Left hindlimb (tissue), 1 donor: ENCODE data around the gene GEMIN7.
"Not testable (repeated sequence)": the region's sequence is repeated elsewhere in the genome, so short reads cannot be mapped to it uniquely, and the experiment has no call there.

ENCODE experiments used
- DNase-seq: peaks from one replicate; pipeline ENCODE4 v3.0.0-alpha.2; 2018

GEMIN7 gene

DNA sequence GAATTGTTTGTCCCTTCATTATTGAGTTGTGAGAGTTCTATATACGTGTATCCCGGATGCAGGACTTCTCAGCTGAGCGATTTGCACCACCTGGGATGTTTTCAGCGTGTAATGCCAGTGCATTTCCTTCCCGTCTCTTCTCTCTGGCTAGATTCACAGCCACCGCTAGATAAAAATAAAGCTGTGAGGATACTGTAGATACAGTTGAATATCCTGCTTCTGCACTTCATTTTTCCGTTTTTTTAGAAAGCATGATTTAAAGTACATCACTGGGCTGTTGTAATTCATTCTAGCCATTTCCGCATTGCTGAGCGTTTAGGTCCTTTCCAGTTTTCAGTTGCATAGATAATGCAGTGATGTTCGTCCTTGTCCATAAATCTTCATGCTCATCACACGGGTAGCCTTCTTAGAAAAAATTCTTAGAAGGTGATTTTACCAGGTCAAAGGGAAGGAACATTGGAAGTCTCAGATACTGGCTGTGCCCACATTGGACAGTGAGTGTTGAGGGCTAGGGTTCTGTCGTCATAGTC, 28.6 kb downstream of the GEMIN7 start:
- no peak for DNase-seq

DNA sequence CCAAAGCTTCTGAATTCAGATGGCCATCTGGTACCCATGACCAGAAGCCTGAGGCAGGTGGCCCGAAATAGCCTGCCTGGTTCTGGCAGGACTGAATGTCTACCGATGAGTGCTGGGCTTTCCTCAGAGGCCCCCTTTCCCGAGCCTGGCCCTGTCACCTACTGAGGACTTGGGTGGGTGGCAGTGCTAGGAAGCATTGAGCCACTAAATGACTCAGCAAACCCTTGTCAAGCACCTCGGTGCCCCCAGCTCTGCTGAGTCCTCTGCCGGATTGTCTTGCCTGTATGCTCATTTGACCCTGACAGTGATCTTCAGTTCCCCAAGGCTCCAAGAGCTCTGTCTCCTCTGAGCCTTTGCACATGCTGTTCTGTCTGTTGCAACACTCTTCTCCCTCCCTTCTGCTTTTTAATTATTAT, 31.8 kb downstream of the GEMIN7 start:
- no peak for DNase-seq

DNA sequence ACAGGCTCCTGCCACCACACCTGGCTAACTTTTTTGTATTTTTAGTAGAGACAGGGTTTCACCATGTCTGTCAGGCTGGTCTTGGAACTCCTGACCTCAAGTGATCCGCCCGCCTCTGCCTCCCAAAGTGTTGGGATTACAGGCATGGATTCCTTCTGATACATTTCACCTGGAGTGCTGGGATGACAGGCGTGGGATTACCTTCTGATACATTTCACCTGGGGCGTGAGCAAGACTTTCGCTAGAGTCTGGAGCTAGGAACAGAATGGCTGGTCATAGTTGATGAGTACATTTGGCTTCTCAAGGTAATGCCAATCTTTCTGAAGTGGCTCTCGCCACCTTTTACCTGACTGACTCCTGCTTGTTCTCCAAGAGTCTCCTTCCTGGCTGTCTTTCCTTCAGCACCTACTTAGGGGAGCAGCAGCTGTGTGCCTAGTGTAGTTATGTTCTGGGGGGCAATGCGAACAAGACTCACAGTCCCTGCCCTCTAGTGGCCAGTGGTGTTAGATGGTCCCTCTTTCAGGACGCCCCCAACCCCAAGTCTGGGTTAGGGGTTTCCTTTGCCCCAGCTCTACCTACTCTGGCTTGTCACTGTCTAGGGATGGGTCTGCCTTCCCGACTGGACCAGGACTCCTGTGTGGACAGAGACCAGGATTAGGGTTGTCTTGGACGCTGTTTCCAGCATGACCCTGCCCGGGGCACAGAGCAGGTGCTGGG, 33.2 kb downstream of the GEMIN7 start:
- DNase-seq = no peak

DNA sequence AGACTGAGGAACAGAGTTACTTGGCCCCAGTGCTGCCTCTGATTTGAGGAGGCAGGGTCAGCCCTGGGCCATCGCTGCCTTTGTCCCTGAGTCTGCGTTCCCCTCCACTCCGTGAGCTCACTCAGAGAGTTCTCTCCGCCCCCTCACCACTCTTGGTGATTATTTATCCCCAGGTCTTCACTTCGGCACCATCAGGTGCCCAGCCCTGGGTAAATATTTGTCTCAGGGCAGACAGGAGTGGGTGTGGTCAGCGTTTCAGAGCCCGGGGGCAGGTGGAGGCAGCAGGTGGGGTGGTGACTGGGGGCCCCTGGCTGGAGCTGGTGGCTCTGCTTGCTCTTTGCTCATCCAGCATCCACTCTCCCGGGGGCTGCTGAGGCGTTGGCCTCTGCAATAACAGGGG, 34.6 kb downstream of the GEMIN7 start:
- DNase-seq = no peak

DNA sequence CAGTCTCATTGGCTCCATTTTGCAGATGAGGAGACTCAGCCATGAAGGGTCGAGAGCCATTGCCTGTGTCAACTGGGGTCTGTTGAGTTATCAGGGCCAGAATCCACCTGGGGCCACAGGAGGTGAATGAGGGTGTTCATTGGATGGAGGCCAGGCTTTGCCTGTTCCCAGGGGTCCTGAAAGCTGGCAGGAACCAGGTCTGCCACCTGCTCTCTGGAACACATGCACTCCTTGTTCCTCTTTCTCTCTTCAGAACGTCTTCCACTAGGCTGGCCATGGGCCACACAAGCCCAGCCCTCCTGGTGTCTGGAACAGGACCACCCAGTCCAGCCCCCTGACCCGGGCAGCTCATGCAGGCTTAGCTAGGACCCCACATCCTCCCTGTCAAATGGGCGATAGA, 35.1 kb downstream of the GEMIN7 start:
- DNase-seq = no peak

DNA sequence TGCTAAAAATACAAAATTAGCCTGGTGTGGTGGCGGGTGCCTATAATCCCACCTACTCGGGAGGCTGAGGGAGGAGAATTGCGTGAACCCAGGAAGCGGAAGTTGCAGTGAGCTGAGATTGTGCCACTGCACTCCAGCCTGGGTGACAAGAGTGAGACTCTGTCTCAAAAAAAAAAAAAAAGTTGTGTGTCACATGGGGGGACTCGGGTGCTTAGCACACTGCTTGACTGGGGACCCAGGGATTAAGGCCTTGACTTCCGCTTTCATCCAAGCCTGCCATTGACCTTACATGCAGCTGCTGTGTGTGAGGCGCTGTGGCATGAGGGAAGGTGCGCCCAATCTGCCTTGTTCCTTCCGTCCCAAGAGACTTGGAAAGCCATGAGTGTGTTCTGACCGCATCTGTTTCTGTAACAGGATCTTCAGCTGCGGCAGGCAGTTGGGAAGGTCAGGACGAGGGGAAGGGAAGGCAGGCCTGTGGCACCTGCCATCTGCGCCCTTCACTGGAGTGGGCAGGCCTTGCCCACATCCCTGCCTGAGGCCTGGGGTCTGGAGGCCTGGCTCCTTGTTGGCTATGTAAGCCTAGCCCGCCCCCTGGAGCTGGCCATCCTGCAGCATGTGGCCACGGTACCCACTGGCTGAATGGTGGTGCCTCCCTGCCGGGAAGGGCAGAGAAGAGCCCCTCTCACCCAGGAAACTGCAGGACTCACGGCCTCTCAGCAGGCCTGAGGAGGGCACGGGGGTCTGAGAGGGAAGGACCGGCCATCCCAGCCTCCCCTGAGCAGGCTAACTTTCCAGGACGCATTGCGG, 37.0 kb downstream of the GEMIN7 start:
- DNase-seq = no peak

DNA sequence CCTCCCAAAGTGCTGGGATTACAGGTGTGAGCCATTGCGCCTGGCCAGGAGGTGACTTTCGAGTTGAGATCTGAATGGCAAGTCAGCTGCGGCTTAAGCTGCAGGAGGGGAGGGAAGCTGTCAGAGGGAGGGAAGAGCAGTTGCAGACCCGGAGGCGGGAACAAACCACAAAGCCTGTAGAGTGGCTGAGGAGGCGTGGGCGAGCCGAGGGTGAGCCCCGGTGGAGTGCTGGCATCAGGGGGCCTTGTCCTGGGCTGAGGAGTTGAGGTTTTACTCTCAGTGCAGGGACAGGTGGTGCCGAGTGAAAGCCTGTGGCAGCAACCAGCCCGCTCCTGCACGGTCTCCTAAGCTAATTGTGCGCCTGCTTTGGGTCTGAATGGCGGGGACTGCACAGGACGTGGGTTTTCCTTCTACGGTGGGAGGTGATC, 38.1 kb downstream of the GEMIN7 start:
- no peak for DNase-seq

DNA sequence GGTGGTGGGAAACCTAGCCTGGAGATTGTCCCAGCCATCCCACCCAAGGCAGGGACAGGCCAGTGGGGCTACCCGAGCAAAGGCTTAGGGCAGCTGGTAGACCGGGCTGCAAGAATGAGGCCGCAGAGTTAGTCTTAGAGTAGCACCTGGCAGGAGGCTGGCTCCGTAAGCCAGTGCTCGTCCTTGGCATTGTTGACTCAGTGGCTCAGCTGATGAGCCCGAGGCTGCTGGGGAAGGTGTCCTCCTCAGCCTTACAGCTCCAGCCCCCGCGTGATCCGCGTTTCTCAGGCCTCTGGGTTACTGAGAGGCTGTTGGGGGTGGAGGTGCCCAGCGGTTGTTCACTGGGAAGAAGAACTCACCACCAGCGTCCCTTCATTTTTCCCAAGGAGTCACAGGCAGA, 38.6 kb downstream of the GEMIN7 start:
- DNase-seq = no peak

DNA sequence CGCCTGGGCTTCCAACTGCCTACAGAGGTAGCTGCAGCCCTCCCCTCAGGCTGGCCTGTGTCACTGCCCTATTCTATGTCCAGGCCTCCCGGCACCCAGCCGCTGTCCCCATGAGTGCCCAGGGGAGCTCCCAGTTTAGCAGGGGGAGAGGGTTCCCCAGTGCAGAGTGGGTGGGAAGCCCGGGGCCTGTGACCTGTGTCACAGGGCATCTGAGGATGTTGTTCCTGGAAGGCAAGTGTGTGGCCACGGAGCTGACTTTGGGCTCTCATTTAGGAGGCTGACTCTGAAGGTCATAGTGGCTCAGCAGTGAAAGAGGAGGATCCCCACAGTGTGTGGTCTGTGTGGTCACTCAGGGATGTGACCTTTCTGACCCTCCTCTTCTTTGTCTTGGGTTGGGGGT, 39.0 kb downstream of the GEMIN7 start:
- DNase-seq = no peak

DNA sequence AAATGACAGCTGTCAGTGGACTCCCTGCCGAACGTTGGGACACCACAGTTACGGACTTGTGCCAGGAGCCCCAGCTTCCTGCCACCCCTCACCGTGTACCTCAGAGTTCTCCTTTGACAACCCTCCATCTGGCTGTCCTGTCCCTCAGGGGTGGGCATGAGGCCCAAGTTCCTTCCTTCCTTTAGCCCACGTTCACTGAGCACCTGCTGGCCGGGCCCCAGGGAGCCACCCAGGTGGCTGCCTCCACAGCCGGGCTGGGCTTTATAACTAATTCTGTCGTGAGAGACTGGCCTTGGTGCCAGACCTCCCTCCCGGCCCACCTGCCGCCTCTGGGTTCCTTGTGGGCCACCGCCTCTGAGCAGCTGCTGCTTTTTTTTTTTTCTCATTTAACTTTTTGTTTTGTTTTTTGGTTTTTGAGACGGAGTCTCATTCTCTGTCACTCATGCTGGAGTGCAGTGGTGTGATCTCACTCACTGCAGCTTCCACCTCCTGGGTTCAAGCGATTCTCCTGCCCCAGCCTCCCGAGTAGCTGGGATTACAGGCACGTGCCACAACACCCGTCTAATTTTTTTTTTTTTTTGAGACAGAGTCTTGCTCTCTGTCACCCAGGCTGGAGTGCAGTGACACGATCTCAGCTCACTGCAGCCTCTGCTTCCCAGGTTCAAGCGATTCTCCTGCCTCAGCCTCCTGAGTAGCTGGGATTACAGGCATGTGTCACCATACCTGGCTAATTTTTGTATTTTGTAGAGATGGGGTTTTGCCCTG, 39.7 kb downstream of the GEMIN7 start:
- DNase-seq = not testable (repeated sequence)

DNA sequence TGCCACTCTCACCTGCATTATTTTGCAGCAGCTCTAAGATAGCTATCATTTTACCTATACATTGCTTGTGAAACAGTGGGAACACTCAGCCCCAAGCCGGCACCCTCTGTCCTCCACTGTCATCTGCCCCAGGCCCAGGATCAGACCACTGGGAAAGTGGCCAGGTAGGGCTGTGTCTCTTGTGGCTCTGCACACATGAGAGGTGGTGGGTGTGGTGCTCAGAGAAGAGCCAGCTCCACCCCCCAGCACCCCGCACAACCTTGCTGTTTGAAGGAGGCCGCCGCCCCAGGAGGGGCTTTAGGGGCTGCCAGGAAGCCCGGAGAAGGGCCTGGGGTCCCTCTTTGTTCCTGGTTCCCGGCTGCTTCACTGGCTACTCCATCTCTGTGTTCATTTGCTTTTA, 40.5 kb downstream of the GEMIN7 start:
- no peak for DNase-seq

DNA sequence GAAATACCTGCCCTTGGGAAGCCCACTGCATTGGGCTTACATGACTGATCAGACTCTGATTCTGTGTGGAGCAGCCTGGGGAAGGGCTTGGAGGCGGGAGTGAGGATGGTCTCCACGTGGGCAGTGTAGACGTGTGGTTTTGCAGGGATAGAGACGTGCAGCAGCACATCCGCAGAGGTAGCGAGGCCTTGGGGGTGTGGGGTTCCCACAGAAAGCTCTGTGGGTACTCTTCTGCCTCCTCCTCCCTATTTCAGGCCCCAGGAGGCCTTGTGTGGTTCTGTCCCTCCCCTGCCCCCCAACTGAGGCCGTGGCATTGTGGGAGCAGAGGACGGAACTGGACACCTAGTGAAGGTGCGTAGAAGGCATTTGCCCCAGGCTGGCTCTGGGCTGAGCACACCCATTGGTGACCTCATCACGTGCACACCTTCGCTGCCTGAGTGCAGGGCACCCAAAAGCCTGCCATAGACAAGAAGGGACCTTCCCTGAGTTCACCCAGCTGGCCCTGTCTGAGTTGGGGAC, 42.8 kb downstream of the GEMIN7 start:
- DNase-seq = no peak

DNA sequence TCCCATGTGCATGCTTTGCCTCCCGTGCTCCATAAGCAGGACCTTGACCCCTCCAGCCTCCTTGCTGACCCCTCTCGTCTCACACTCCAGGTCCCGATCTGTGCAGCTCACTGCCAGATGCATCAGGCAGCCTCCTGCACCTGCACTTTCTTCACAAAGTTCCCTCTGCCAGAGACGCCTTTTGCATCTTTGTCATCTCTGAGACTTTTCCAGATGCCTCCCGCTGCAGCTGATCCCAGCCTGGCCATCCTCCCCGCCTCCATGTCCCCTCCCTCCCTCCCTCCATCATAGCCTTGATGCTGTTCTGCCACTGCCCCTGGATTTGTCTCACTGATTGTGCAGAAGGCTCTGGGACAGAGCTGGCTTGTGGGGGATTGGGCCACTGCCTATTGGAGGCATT, 43.8 kb downstream of the GEMIN7 start:
- DNase-seq = no peak

DNA sequence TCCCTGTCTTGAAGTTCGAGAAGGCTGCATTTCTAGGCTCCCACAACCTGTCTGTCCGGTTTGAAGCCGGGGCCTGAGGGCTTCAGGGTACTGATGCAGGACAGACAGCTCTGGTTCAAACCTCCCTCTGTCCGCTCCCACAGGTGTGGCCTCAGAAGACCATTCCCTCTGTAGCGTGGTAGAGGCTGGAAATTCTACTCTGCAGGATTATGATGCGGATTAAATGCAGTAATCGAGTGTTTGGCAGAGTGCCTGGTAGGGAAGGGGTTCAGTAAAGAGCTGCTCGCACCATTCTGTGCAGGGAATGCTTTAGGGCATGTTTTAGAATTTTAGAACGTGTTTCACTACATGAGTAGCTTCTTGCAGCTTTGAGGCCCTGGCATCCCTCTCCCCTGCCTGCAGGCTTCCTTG, 44.4 kb downstream of the GEMIN7 start:
- DNase-seq = no peak

DNA sequence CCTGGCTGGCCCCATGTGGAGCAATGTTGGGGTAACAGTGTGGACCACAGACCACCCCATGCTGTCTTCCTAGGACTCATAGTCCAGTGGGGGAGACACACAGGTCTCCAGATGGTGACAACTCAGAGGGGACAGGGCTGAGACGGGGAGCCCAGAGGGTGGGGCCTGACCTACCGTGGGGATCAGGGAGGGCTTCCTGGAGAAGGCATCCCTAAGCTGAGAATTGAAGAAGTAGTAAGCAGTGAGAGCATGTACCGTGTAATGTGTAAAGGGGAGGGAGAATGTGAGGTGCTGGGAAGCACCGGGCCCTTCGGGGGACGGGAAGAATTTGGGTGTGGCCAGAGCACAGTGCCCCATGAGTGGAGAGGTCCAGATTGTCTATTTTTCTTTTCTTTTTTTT, 45.0 kb downstream of the GEMIN7 start:
- no peak for DNase-seq

DNA sequence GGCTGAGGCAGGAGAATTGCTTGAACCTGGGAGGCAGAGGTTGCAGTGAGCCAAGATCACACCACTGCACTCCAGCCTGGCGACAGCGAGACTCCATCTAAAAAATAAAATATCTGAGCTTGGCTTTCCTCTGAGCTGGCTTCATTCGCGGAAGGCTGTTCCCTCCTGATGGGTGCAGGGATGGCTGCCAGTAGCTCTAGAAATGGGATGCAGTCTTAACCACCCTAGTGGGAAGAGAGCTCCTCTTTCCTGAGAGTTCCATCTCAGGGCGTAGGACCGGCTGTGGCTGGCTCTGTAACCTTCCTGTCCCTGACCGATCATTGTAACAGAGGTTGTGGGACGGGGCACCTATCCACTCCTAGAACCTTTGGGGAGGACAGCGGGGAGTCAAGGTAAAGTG, 46.3 kb downstream of the GEMIN7 start:
- DNase-seq = no peak

DNA sequence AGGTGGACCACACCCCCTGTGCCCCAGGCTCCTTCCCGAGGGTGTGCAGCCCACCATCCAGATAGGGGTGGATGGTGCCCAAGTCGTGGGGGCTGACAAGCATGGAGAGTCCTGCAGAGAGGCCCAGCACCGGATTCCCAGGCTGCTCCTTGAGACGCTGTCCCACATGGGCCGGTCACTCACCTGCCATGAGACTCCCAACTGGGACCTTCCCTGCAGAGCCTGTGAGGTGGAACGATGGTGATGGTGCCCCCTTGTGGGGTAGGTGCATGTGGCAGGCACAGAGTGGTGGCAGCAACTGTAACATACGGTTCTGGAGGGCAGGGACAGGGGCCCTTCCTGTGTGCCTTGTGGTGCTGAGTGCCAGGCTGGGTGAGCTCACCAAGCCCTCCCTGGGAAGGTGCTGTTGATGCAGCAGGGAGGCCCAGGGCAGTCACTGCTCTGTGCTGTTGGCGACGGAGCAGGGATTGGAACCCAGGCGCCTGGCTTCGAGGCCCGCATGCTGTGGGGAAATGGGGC, 47.0 kb downstream of the GEMIN7 start:
- DNase-seq = no peak

DNA sequence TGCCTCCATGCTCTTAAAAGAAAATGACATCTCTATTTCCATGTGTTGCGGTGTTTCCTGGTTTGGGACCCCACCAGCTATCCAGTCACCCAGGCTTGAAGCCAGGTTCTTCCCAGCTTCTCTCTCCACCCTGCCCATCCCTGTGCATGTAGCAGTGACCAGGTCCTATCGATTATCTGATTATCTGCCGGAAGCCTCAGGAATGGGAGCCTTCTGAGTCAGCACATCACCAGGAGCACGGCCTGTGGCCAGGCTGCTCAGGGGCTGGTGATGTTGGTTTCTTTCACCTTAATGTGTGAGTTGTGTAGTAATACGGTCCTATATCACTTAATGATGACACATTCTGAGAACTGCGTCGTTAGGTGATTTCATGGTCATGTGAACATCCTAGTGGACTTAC, 47.6 kb downstream of the GEMIN7 start:
- no peak for DNase-seq

DNA sequence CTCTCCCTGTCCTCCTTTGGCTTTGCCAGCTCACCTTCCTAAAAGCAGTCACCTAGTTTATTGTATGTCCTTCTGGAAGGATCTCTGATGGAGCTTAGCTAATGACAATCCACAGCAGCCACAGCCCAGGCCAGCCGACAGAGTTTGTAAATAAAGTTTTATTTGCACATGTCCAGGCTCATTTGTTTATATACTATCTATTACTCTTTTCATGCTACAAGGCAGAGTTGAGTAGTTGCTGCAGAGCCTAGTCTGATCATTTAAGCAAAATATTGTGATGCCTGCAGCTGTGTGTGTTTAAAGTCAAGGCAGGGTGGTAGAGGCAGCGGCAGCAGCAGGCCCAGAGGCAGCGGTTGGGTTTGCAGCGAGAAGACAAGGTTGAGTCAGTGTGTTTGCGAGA, 49.1 kb downstream of the GEMIN7 start:
- DNase-seq = no peak

DNA sequence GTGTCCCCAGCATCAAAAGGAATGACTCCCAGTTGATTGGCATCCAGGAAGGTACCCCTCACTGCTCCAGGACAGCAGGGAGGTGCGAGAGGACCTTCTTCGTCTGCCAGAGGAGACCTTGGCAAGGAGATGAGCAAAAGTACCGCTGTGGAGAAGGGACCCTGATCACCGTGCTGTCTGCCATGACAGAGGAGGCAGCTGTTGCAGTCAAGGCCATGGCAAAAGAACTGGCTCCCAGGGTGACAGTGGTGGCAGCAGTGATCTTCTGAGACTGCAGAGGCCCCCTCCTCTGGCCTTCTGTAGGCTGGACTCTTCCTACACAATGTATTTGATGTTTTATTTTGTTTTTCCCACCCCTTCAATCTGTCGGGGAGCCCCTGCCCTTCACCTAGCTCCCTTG, 49.7 kb downstream of the GEMIN7 start:
- DNase-seq = no peak

DNA sequence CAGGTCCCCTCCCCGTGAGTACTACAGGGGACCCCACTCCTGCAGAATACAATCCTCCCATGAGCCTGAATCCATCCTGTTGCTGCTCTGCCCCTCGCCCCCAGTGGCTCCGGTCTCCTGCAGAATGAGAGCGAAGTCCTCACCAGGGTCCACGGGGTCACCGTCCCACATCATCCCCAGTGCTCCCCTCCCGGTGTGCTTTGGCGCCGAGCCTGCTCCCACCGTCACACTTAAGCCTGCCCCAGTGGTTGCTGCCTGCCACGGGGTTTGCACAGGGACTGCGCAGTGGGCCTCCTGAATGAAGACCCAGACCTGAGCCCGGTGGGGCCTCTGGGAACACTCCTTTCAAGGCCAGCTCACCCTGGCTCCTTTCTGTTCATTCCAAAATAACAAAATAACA, 51.2 kb downstream of the GEMIN7 start:
- DNase-seq = no peak

DNA sequence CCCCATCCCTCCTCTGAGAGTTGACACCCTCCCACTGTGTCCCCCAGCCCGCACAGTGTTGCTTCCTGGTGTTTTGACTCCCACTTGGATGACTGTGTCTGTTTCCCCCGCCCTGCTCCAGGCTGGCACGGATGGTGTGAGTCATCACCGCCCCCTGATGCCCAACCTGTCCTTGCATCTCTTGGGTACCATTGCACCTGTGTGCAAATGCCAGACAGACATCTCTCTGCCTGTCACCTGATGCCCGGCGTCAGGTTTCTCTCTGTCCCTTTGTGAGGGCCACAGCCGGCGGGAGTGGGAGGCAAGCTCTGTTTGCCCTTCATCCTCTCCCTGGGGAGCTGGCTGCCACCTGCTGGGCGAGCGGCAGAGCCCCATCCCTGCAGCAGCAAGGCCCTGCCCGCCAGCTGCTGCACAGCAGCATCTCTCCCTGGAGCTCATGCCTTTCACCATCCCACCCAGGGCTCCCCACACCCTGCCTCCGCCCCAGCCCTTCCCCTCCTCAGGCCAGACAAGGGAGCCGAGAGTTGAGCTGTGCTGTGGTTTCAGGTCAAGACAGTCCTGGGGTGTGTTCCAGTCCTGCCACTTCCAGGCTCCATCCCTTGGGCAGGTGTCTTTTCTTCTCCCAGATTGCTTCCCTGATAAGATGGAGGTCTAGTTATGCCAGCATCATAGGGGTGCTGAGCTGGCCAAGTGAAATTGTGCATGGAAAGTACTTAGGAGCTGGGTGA, 52.0 kb downstream of the GEMIN7 start:
- no peak for DNase-seq
